ENCODE measurements around the gene PIEZO1.

GRCh38 chr16:88687676-88688012 lies 97.4 kb downstream of the PIEZO1 start:
- TF ChIP-seq CTCF (IDR thresholded peaks at IDR 0.05) (no peak), POLR2A (IDR thresholded peaks at IDR 0.05) (no peak)

All from heart left ventricle (tissue), 13 donors.